GM19328 (cell line): ENCODE measurements around the gene MRPL57.
"Not testable (repeated sequence)": the region's sequence is repeated elsewhere in the genome, so short reads cannot be mapped to it uniquely, and the experiment has no call there.

Experiments
- ATAC-seq: cut with Tn5 transposase; IDR thresholded peaks from one replicate; pipeline ENCODE4 v1.9.1; 2021; ENCODE audit warnings: mild to moderate bottlenecking, moderate library complexity; ENCODE audit not compliant: unreplicated experiment

The MRPL57 gene

DNA sequence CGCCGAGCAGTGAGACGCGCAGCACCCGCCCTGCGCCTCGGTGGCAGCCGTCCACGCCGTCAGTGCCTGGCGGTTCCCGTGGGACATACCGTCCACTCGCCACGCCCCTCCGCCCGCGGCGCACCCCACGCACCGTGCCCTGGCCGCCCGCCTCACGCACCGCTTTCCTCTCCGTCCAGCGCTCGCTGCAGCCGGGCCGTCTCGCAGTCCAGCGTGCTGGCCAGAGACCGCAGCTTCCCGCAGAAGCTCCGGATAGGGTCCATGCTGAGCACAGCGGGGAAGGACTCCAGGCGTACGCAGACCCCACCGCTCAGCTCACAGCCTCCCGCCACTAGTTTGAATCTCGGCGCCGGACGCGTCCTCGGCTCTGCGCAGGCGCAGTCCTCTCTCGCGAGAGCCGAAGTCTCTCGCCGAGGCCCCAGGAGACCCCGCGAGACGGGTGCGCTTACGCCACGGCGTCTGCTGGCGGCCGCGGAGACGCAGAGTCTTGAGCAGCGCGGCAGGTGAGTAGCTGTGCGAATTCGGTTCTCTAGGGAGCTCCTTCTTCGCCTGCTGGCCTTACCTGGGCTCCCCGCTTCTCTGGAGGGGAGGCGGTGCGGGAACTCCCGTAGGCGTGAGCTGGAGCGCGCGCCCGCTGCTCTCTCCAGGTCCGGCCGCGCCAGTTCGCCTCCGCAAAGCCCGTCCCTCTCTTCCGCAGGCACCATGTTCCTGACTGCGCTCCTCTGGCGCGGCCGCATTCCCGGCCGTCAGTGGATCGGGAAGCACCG, at the start of gene MRPL57, which contains the start of gene SKA3:
MRPL57 (plus strand) TSS at position 444 of the 767 bp plus-strand sequence; CDS start at position 703, 259 bp downstream.
SKA3 (minus strand) TSS at position 338 of the 767 bp plus-strand sequence; CDS start at position 263, 75 bp downstream.
- peak; percentile 89 for ATAC-seq

DNA sequence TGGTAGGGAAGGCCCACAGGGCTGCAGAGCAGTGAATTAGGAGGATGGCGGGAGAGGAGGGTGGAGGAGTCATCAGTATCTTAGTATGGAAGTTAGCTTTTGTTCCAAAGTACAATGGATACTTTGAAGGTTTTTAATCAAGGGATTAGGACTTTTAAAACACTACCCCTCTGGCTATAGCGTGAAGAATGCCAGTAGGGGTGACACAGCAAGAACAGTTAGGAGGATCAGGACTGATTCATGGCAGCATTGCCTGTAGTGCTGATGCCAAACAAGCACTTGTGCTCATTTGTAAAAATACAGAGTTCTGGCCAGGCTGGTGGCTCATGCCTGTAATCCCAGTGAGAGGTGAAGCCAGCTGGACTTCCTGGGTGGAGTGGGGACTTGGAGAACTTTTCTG, 46.3 kb upstream of the MRPL57 start:
- no peak for ATAC-seq

DNA sequence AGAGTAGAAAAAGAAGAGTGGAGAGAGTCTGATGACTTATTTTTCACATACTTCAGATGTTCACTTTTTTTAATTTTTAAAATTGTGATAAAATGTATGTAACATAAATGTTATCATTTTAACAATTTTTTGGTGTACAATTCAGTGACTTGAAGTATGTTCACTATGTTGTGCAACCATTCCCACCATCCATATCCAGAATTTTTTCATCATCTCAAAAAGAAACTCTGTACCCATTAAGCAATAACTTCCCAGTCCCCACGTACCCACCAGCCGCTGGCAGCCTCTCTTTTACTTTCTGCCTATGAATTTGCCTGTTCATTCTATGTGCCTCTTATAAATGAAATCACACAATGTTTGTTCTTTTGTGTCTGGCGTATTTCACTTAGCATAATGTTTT, 43.4 kb upstream of the MRPL57 start:
- ATAC-seq: no peak

DNA sequence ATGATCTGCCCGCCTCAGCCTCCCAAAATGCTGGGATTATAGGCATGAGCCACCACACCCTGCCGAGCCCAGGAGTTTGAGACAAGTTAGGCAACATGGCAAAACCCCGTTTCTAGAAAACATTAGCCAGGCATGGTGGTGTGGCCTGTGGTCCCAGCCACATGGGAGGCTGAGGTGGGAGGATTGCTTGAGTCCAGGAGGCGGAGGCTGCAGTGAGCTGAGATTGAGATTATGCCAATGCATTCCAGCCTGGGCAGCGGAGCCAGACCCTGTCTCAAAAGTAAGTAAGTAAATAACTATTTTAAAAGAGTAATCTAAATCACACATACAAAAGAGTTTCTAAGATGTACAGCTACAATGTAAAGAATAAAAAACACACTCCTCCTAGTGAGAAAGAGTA, 42.0 kb upstream of the MRPL57 start:
- no peak for ATAC-seq

DNA sequence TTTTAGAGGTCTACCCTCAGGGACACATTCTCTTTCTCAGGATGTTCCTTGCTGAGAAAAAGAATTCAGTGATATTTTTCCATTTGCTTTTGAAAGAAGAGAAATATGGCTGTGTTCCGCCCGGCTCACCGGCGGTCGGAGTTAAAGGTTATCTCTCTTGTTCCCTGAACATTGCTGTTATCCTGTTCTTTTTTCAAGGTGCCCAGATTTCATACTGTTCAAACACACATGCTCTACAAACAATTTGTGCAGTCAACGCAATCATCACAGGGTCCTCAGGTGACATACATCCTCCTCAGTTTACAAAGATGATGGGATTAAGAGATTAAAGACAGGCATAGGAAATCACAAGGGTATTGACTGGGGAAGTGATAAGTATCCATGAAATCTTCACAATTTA, 40.6 kb upstream of the MRPL57 start:
- ATAC-seq: not testable (repeated sequence)

DNA sequence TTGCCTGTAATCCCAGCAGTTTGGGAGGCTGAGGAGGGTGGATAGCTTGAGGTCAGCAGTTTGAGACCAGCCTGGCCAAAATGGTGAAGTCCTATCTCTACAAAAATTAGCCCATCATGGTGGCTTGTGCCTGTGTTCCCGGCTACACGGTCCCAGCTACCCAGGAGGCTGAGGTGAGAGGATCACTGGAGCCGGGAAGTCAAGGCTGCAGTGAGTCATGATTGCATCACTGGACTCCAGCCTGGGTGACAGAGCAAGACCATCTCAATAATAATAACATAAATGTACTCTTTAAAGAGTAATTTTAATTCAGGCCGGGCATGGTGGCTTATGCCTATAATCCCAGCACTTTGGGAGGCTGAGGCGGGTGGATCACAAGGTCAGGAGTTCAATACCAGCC, 38.8 kb upstream of the MRPL57 start:
- no peak for ATAC-seq

DNA sequence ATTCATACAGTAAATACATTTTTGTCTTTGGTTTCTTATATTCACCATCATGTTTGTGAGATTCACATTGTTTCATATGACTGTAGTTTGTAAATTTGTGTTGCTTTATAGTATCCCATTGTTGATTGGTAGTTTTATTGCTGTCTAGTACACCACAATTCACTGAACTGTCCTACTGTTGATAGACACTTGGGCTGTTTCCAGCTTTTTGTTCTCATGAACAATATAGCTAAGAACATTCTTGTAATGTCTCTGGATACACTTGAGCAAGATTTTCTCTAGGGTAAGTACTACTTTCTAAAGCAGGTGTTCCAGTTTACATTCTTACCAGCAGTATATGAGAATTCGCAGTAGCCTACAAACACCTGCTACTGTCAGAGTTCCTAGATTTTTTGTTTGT, 37.9 kb upstream of the MRPL57 start:
- ATAC-seq: no peak

DNA sequence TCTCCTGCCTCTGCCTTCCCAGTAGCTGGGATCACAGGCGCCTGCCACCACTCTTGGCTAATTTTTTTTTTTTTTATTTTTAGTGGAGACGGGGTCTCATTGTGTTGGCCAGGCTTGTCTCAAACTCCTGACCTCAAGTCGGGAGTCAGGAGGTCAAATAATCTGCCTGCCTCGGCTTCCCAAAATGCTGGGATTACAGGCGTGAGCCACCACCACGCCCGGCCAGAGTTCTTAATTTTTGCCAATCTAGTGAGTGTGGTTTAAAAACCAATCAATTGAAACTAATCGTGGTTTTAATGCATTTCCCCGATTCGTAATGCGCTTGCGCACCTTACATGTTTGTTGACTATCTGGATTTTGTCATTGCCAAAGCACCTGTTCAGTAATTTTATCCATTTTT, 37.1 kb upstream of the MRPL57 start:
- no peak for ATAC-seq

DNA sequence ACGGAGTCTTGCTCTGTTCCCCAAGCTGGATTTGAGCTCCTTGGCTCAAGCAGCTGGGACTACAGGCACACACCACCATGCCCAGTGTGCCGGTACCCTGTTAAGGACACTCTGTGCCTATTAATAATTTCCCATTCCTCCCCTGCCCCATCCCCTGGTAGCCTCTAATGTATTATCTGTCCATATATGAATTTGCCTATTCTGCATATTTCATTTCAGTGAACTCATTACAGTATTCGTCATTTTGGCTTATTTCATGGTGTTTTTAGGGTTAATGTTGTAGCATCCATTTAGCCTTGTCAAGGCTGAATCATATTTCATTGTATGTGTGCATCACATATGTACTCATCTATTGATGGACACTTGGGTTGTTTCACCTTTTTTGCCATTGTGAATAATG, 33.7 kb upstream of the MRPL57 start:
- no peak for ATAC-seq

DNA sequence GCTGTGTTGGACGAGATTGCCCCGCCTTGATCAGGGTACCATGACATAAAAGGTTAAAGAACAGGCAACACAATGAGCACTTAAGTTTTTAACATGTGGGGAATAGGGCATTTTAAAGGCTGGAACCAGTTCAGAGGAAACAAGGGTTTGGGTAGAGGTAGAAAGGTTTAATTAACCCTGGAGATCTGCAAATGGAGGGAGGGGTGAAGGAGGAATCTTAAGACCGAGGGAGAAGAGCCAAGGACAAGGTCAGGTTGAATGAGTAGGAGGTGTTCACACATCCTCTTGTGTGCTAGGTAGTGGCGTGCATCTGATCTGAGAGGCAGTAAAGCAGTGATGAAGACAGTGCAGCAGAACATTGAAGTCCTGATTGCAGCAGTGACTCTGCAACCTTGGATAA, 28.6 kb upstream of the MRPL57 start:
- ATAC-seq: no peak

DNA sequence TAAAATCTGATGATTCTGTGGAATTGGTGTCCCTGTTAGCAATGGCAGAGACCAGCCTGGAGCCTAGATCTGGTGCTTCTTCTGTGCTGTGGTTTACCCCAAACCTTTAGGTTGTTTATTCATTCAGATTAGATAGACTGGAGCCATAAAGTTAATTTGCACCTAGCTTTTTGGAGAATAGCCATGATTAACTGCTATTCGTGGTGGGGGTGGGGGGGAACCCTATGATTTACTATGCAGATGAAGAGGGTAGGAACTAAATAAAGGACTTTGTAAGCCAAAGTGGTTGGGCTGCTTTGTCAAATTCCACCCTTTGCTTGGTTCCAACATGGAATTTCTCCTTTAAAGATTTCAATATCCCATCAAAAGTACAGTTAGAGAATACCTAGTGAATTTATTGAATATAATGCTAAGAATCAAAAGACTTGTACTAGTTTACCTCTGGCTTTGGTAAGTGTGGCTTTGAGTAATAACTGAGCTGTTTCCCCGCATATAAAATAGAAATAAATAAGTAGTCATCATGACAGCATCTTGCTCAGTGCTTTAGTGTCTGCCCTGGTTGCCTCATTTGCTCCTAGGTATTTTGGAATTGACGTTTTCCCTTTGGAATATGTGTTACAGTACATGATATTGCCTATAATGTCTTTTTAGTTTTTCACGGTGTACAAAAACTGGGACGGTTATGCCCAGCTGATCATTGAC, 27.8 kb upstream of the MRPL57 start:
- ATAC-seq: no peak

DNA sequence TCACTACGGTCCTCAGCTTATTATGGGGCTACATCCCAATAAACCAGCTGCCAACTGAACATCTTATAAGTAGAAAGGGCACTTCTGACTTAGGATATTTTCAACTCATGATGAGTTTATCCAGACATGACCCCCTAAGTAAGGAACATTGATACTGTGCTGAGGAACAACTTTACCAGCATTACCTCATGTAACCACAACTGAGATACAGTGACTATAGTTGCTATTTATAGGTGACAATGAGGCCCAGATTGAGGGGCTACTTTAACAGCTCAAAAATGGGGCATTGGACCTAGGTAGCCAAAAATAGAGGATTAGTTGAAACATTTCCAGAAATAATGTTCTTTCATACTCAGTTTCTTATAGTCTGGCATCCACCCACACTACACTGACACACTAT, 26.9 kb upstream of the MRPL57 start:
- no peak for ATAC-seq

DNA sequence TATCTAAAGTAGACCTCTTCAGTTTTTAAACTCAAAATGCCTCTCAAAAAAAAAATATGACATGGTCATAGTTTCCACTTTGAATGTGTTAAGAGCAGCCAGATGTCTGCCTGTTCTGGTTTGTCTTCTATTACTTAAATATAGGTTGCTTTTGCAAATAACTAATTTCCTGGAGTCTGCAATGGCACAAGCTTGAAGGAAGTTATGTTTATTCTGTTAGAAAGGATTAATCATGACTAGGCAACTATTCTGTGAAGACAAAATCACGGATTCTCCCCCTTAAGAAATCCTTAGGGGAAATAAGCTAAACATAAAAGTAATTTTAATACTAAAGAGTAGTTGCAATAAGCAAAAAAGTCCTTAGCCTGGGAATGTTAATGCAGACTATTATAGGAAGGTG, 26.4 kb upstream of the MRPL57 start:
- no peak for ATAC-seq

DNA sequence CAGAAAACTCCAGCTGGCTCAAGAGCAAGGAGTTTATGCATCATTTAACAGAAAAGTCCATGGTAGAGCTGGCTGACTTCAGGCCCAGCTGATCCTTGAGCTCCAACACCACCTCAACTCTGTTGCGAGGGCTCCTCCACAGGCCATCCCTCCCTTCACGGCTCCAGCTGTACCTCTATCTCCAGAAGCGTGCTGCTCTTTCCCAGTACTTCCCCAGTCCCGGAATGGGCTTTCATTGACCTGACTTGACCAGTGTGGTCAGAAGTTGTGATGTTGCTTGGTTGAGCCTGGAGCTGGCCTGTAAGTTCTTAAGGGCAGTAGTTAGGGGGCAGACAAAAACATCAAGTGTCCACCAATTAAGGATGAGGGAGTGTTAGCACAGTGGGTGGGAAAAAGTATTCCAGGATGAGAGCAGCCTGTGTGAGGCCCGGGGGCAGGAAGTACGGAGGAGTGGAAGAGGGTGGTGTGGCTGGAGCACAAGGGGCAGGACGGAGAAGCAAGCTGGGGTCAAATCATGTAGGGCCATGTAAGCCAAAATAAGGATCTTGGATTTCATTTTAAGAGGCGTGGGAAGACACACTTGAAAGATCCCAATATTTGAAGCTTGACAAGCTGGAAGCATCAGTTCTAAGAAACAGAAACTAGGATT, 24.1 kb upstream of the MRPL57 start:
- ATAC-seq: no peak

DNA sequence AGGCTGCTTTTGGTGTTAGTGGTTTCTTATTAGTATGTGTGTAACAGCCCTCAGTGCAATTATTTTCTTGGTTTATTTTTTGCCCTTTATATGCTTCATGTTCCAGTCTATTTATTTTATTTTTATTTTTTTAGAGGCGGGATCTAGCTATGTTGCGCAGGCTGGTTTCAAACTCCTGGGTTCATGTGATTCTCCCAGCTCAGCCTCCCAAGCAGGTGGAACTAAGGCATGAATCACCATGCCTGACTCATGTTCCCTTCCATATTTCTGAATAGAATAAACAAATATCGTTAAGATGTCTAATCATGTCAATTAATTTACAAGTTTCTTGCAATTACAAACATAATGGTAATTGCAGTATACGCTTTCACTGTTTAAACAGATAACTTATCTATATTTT, 11.8 kb upstream of the MRPL57 start:
- no peak for ATAC-seq

DNA sequence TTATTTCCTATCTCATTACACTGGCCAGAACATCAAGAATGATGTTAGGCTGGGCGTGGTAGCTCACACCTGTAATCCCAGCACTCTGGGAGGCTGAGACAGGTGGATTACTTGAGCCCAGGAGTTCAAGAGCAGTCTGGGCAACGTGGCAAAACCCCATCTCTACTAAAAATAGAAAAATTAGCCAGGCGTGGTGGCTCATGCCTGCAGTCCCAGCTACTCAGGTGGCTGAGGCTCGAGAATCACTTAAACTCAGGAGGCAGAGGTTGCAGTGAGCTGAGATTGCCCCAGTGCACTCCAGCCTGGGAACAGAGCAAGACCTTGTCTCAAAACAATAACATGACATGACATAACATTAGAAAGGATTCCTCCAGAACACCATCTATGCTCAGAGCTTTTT, 10.9 kb upstream of the MRPL57 start:
- not testable (repeated sequence) for ATAC-seq

DNA sequence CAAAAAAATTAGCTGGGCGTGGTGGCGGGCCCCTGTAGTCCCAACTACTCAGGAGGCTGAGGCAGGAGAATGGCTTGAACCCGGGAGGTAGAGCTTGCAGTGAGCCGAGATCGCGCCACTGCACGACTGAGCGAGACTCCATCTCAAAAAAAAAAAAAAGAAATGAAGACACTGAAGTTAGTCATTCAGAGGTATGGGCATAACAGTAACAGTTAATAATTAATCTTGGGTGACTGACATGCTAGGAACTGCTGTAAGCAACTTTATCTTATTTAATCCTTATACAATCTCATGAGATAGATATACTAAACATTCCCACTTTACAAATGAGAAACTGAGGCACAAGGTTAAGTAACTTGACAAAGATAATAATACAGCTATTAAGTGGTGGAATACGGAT, 5.0 kb upstream of the MRPL57 start:
- no peak for ATAC-seq

DNA sequence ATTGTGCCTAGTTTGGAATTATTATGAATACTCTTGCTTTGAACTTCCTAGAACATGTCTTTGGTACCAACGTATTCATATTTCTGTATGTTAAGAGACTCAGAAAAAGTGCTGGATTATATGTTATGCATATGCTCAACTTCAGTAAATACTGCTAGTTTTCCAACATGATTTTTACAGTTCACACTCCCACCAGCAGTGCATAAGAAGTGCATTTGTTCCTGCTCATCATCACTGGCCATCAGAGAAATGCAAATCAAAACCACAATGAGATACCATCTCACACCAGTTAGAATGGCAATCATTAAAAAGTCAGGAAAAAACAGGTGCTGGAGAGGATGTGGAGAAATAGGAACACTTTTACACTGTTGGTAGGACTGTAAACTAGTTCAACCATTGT, 2.7 kb upstream of the MRPL57 start:
- ATAC-seq: not testable (repeated sequence)

DNA sequence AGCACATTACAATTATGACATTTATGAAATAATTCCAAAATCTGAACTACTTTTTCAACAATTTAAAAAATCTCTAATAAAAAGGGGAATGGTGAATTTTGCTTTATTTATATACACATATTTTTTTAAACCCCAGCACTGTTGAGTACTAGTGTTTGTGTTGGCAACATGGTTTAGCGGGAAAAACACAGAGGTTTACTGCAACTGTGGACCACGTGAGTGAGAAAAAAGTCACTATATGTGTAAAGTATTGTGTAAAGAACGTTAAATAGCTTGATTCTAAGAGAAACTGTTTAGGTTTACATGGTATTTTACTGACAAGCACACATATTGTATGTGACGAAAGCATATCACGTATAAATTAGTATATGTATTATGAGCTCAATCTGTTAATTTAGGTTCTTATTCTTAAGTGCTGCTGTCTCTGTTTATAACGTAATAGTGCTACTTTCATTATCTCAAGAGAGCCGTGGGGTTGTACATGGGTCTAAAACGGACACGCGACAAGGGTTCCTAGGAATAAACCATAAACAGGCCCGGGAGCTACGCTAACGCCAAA, 723 bp upstream of the MRPL57 start:
- no peak for ATAC-seq

DNA sequence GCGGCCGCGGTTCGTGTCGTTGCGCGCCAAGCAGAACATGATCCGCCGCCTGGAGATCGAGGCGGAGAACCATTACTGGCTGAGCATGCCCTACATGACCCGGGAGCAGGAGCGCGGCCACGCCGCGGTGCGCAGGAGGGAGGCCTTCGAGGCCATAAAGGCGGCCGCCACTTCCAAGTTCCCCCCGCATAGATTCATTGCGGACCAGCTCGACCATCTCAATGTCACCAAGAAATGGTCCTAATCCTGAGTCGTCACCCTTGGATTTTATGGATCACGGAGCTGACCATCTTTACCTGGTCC, 475 bp downstream of the MRPL57 start:
- peak; percentile 25 for ATAC-seq

DNA sequence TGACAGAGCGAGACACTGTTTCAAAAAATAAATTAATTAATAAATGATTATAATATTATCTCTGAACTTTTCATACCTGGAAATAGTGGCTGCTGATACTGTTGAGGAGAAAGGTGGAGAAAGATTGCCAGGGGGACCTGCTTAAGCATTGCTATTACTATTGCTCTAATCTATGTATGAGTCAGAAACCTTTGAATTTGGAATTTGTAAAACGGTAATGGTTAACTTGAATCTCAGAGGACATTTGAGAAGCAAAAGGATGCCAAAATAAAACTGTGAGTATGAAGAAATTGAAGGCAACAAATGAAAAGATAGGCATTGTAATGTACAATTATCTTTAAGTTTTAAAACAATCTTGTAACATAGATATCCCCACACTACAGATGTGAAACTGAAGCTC, 5.2 kb downstream of the MRPL57 start:
- no peak for ATAC-seq

DNA sequence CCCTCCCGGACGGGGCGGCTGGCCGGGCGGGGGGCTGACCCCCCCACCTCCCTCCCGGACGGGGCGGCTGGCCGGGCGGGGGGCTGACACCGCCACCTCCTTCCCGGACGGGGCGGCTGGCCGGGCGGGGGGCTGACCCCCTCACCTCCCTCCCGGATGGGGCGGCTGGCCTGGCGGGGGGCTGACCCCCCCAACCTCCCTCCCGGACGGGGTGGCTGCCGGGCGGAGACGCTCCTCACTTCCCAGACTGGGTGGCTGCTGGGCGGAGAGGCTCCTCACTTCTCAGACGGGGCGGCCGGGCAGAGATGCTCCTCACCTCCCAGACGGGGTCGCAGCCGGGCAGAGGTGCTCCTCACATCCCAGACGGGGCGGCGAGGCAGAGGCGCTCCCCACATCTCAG, 10.0 kb downstream of the MRPL57 start:
- ATAC-seq: not testable (repeated sequence)
